ENCODE data around the gene RIT1.

- TF ChIP-seq SUZ12 (IDR thresholded peaks at IDR 0.05; ENCODE audit: low read length) (no peak), POLR2A (IDR thresholded peaks at IDR 0.05; ENCODE audit: control extremely low read depth in 1 of 2, low read depth in 2 of 2, low read length in 2 of 2) (no peak), SP2 (IDR thresholded peaks at IDR 0.05; ENCODE audit: low read length) (no peak), SIN3A (conservative IDR thresholded peaks at IDR 0.05 in 1 of 2, IDR thresholded peaks at IDR 0.05 in 1 of 2; ENCODE audit: low read depth in 1 of 2, low read length in 2 of 2) (no peak), RAD21 (IDR thresholded peaks at IDR 0.05 in 1 of 2, conservative IDR thresholded peaks at IDR 0.05 in 1 of 2; ENCODE audit: low read depth in 2 of 2, low read length in 2 of 2) (no peak), CTBP2 (IDR thresholded peaks at IDR 0.05; ENCODE audit: borderline replicate concordance, insufficient read depth, insufficient read length, low read length) (no peak), TAF1 (IDR thresholded peaks at IDR 0.05; ENCODE audit: low read depth, low read length) (no peak), YY1 (IDR thresholded peaks at IDR 0.05; ENCODE audit: low read depth, low read length) (no peak), CTCF (IDR thresholded peaks at IDR 0.05; ENCODE audit: control extremely low read depth in 1 of 3, insufficient read depth in 1 of 3, low read depth in 1 of 3, low read length in 3 of 3) (no peak), ZNF274 (IDR thresholded peaks at IDR 0.05; ENCODE audit: borderline replicate concordance, extremely low read depth, low read length) (no peak), POLR2AphosphoS5 (IDR thresholded peaks at IDR 0.05; ENCODE audit: low read depth, low read length) (no peak), EGR1 (IDR thresholded peaks at IDR 0.05; ENCODE audit: borderline replicate concordance, low read depth, low read length) (no peak), EP300 (IDR thresholded peaks at IDR 0.05; ENCODE audit: borderline replicate concordance in 1 of 2, low read depth in 2 of 2, low read length in 2 of 2) (no peak), MAX (IDR thresholded peaks at IDR 0.05) (no peak)
Observed at GRCh38 chr1:155944444-155944799, 33.3 kb upstream of the RIT1 start.
